ENCODE data around the gene OR4K14. TPM values are rescaled to one million over a fixed set of nuclear protein-coding genes. Genes with fewer than 3 reads are reported as not detected.

Gene OR4K14
- total RNA-seq, result not detected in 2 replicates
- long read RNA-seq, result 0 reads

GRCh38 chr14:20019257-20019865 is at the start of gene OR4K14:
Gene OR4K14, minus strand, starts transcription at chr14:20019307. Its CDS starts 4,114 bp downstream, at chr14:20015193.
- Mint-ChIP-seq H3K36me3 (ENCODE audit: insufficient read depth) (no peaks in the 10 kb centered on the region), H3K27ac (no peak within 1 kb of the TSS), H3K27me3 (no peaks in the 10 kb centered on the region), H3K4me1 (ENCODE audit: low read depth) (no peaks in the 10 kb centered on the region), H3K4me3 (ENCODE audit: low read depth) (no peak within 1 kb of the TSS), H3K9me3 (ENCODE audit: low read depth) (peaks cover 58% of the 10 kb centered on the region)
- no peak for TF ChIP-seq CTCF (IDR thresholded peaks at IDR 0.05; ENCODE audit: unreplicated experiment)
- no peak for DNase-seq (ENCODE audit: low spot score, unreplicated experiment)

- Mint-ChIP-seq H3K27ac (no peak within 1 kb of the TSS), H3K4me1 (ENCODE audit: low read depth) (no peaks in the 10 kb centered on the region), H3K27me3 (no peaks in the 10 kb centered on the region), H3K4me3 (ENCODE audit: low read depth) (no peak within 1 kb of the TSS), H3K36me3 (ENCODE audit: insufficient read depth) (no peaks in the 10 kb centered on the region), H3K9me3 (ENCODE audit: low read depth) (peaks cover 64% of the 10 kb centered on the region)
- DNase-seq (ENCODE audit: low spot score, unreplicated experiment), result no peak
- TF ChIP-seq CTCF (IDR thresholded peaks at IDR 0.05; ENCODE audit: unreplicated experiment), result no peak
Observed at GRCh38 chr14:20059745-20060144, 40.6 kb upstream of the OR4K14 start, which contains the start of gene OR4L1. Gene OR4L1, plus strand, starts transcription at chr14:20060045. Its CDS starts 0 bp downstream, at chr14:20060045.

- no peak overlapping the region for H3K4me3 Mint-ChIP-seq (ENCODE audit: low read depth)
- no peaks in the 10 kb centered on the region for H3K36me3 Mint-ChIP-seq (ENCODE audit: insufficient read depth)
- H3K9me3 Mint-ChIP-seq (ENCODE audit: low read depth), result peaks cover 52% of the 10 kb centered on the region
- H3K27ac Mint-ChIP-seq, result no peak overlapping the region
- no peak for DNase-seq (ENCODE audit: low spot score, unreplicated experiment)
- no peaks in the 10 kb centered on the region for H3K4me1 Mint-ChIP-seq (ENCODE audit: low read depth)
- H3K27me3 Mint-ChIP-seq, result no peaks in the 10 kb centered on the region
- no peak for TF ChIP-seq CTCF (IDR thresholded peaks at IDR 0.05; ENCODE audit: unreplicated experiment)
Observed at GRCh38 chr14:20048202-20048601, 29.1 kb upstream of the OR4K14 start.

GRCh38 chr14:20044243-20044642 is 25.1 kb upstream of the OR4K14 start:
- H3K4me3 Mint-ChIP-seq (ENCODE audit: low read depth), result no peak overlapping the region
- TF ChIP-seq CTCF (IDR thresholded peaks at IDR 0.05; ENCODE audit: unreplicated experiment), result no peak
- no peaks in the 10 kb centered on the region for H3K27me3 Mint-ChIP-seq
- H3K4me1 Mint-ChIP-seq (ENCODE audit: low read depth), result no peaks in the 10 kb centered on the region
- DNase-seq (ENCODE audit: low spot score, unreplicated experiment), result no peak
- H3K36me3 Mint-ChIP-seq (ENCODE audit: insufficient read depth), result no peaks in the 10 kb centered on the region
- peaks cover 51% of the 10 kb centered on the region for H3K9me3 Mint-ChIP-seq (ENCODE audit: low read depth)
- H3K27ac Mint-ChIP-seq, result no peak overlapping the region

GRCh38 chr14:20035938-20036337 is 16.8 kb upstream of the OR4K14 start, which contains the start of gene OR4K13:
Gene OR4K13, minus strand, starts transcription at chr14:20036038. Its CDS starts 1,280 bp downstream, at chr14:20034758.
- H3K36me3 Mint-ChIP-seq (ENCODE audit: insufficient read depth), result peaks cover 1% of the 10 kb centered on the region
- DNase-seq (ENCODE audit: low spot score, unreplicated experiment), result no peak
- H3K27ac Mint-ChIP-seq, result no peak within 1 kb of the TSS
- TF ChIP-seq CTCF (IDR thresholded peaks at IDR 0.05; ENCODE audit: unreplicated experiment), result no peak
- H3K4me3 Mint-ChIP-seq (ENCODE audit: low read depth), result no peak within 1 kb of the TSS
- H3K27me3 Mint-ChIP-seq, result no peaks in the 10 kb centered on the region
- peaks cover 46% of the 10 kb centered on the region for H3K9me3 Mint-ChIP-seq (ENCODE audit: low read depth)
- no peaks in the 10 kb centered on the region for H3K4me1 Mint-ChIP-seq (ENCODE audit: low read depth)

Measured in progenitor cell of endocrine pancreas (in vitro differentiated cells).